Measurements from ENCODE around the gene POLDIP3.

- TF ChIP-seq CTCF (IDR thresholded peaks at IDR 0.05; ENCODE audit: insufficient read depth, low read length, poor library complexity, severe bottlenecking) (no peak), EZH2phosphoT487 (conservative IDR thresholded peaks at IDR 0.05; ENCODE audit: low read length) (no peak)
Observed at GRCh38 chr22:42586381-42586780, 28.3 kb downstream of the POLDIP3 start.

Data from SU-DHL-6 (cell line).